GM12878 (cell line): ENCODE measurements around the gene CBLN3. TPM values are rescaled to one million over a fixed set of nuclear protein-coding genes. Genes with fewer than 3 reads are reported as not detected.

Experiments used
- CBFB ChIP-seq: IDR thresholded peaks from 2 replicates; pipeline ENCODE4 v1.6.1; 2016; ENCODE audit warnings: antibody characterized with exemption, low read depth
- KAT2A ChIP-seq: conservative IDR thresholded peaks from 2 replicates; pipeline ENCODE4 v1.6.1; 2011; ENCODE audit warnings: low read depth, low read length; ENCODE audit not compliant: control insufficient read depth
- PAX5 ChIP-seq: IDR thresholded peaks from 2 replicates; pipeline ENCODE4 v1.6.1; 2011; ENCODE audit warnings: low read depth, low read length, borderline replicate concordance
- RAD21 ChIP-seq: IDR thresholded peaks from 2 replicates; pipeline ENCODE4 v1.6.1; 2011; ENCODE audit warnings: mild to moderate bottlenecking, low read depth, low read length, moderate library complexity; ENCODE audit not compliant: insufficient read depth
- SIN3A ChIP-seq: IDR thresholded peaks from 2 replicates; pipeline ENCODE4 v1.6.1; 2012; ENCODE audit warnings: low read depth, low read length, improper control_type of control experiment
- polyA plus RNA-seq, 11 experiments: library from polyadenylated mRNA; depleted of rRNA in 4 of 11; unstranded in 6 of 11; stranded (reverse) in 5 of 11; fragments of >200 nt; fragmentation: Nextera tagmentation in 4 of 11; fragmentation: Illumina TruSeq in 1 of 11; extraction: Ambion mirVana in 4 of 11; extraction: Trizol in 1 of 11; gene quantifications; 1 replicate in 1 of 11; 2 replicates in 10 of 11; pipeline versions ENCODE4 v1.2.1 to v1.2.3, GENCODE V29; 2011 to 2016; ENCODE audit warnings: inconsistent platforms in 2 of 11, missing spikeins in 2 of 11, low read depth in 1 of 11
- total RNA-seq, 4 experiments: library from RNA; depleted of rRNA in 3 of 4; stranded (reverse); fragments of >200 nt in 3 of 4; fragmentation: Illumina TruSeq in 1 of 4; extraction: Trizol in 1 of 4; gene quantifications; 2 replicates each; pipeline versions ENCODE4 v1.2.1 to v1.2.3, GENCODE V29; 2013 to 2021
- TF ChIP-seq, protein P1 (sequence below): IDR thresholded peaks from 2 replicates; pipeline ENCODE4 v1.6.1; 2011; ENCODE audit warnings: mild to moderate bottlenecking, low read depth, low read length, moderate library complexity; ENCODE audit not compliant: insufficient replicate concordance
- TF ChIP-seq, protein P2 (sequence below): fragments of 450-650 bp; IDR thresholded peaks from 2 replicates; pipeline ENCODE4 v1.6.1; 2017; ENCODE audit warnings: antibody characterized with exemption, mild to moderate bottlenecking, moderate library complexity

Gene CBLN3
- total and polyA plus RNA-seq, 10 of the 15 experiments (the other 5 are each of a cell fraction or from before 2014, with no cell fraction given): 0.16 to 4.9 (median 1.3) TPM

DNA sequence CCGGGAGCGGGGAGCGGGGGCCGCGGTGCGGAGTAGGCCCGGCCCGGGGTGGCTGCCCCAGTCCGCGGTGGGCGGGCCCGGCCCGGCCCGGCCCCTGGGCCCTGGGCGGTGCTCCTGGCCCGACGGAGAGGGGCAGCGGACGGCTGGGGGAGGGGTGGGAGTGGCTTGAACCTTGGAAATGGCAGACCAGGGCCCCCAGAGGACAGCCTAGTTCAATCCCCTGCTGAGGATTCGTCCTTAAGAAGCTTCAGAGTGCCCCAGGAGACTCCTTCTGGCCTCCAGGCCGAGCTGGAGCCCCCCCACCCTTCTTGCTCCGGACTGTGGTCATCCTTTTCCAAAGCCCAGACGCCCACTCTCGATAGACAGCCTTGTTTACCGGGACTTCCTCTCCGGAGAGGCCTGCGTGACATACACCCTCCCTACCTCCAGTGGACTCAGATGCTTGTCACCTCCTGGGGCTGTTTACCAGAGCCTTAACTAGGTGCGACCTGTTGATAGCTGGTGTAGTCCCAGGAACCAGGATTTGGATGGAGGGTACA is 744 bp upstream of the CBLN3 start (continued):
- TF ChIP-seq, protein P1, sequence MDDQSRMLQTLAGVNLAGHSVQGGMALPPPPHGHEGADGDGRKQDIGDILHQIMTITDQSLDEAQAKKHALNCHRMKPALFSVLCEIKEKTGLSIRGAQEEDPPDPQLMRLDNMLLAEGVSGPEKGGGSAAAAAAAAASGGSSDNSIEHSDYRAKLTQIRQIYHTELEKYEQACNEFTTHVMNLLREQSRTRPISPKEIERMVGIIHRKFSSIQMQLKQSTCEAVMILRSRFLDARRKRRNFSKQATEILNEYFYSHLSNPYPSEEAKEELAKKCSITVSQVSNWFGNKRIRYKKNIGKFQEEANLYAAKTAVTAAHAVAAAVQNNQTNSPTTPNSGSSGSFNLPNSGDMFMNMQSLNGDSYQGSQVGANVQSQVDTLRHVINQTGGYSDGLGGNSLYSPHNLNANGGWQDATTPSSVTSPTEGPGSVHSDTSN: no peak
- TF ChIP-seq CBFB: no peak
- TF ChIP-seq RAD21: no peak
- TF ChIP-seq, protein P2, sequence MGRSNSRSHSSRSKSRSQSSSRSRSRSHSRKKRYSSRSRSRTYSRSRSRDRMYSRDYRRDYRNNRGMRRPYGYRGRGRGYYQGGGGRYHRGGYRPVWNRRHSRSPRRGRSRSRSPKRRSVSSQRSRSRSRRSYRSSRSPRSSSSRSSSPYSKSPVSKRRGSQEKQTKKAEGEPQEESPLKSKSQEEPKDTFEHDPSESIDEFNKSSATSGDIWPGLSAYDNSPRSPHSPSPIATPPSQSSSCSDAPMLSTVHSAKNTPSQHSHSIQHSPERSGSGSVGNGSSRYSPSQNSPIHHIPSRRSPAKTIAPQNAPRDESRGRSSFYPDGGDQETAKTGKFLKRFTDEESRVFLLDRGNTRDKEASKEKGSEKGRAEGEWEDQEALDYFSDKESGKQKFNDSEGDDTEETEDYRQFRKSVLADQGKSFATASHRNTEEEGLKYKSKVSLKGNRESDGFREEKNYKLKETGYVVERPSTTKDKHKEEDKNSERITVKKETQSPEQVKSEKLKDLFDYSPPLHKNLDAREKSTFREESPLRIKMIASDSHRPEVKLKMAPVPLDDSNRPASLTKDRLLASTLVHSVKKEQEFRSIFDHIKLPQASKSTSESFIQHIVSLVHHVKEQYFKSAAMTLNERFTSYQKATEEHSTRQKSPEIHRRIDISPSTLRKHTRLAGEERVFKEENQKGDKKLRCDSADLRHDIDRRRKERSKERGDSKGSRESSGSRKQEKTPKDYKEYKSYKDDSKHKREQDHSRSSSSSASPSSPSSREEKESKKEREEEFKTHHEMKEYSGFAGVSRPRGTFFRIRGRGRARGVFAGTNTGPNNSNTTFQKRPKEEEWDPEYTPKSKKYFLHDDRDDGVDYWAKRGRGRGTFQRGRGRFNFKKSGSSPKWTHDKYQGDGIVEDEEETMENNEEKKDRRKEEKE: no peak
- TF ChIP-seq SIN3A: peak; percentile 45; the same call in 1 of the 2 replicates
- TF ChIP-seq KAT2A: no peak
- TF ChIP-seq PAX5: 0 out of 2 replicates have a peak, but pooled peaks have one; percentile 7
